DND-41 (cell line): Measurements from ENCODE around the gene MYO5A.

Experiments
- ATAC-seq: fragments of 200-7000 bp; cut with Tn5 transposase; 3 replicates; pipeline ENCODE4 v1.9.1; 2021; ENCODE audit warnings: low read depth; ENCODE audit not compliant: insufficient read depth
- DNase-seq: peaks from one replicate; pipeline ENCODE4 v3.0.0-alpha.2; 2020
- H2AFZ ChIP-seq: 2 replicates; pipeline ENCODE4 v1.6.0; 2012; ENCODE audit warnings: low read depth, low read length
- H3K27ac ChIP-seq: 2 replicates; pipeline ENCODE4 v1.5.1; 2012; ENCODE audit warnings: low read length, inconsistent platforms
- H3K27me3 ChIP-seq: fragments of 200-600 bp; sonication (generic); 2 replicates; pipeline ENCODE4 v1.6.0; 2012; ENCODE audit warnings: low read length, mild to moderate bottlenecking, inconsistent platforms; ENCODE audit not compliant: insufficient read depth, poor library complexity
- H3K36me3 ChIP-seq: 2 replicates; pipeline ENCODE4 v1.5.1; 2012; ENCODE audit warnings: low read length, inconsistent platforms; ENCODE audit not compliant: insufficient read depth
- H3K4me1 ChIP-seq: 2 replicates; pipeline ENCODE4 v1.5.1; 2012; ENCODE audit warnings: mild to moderate bottlenecking, low read length; ENCODE audit not compliant: insufficient read depth
- H3K4me2 ChIP-seq: 2 replicates; pipeline ENCODE4 v1.6.0; 2012; ENCODE audit warnings: mild to moderate bottlenecking, moderate library complexity, low read length, inconsistent platforms; ENCODE audit not compliant: insufficient read depth
- H3K4me3 ChIP-seq, 2 experiments: fragments of 200-600 bp in 1 of 2; shearing (Covaris generic) in 1 of 2; 2 replicates each; pipeline ENCODE4 v1.5.1; 2012 to 2016; ENCODE audit warnings: inconsistent platforms in 2 of 2, low read length in 2 of 2, mild to moderate bottlenecking in 2 of 2, low read depth in 1 of 2, moderate library complexity in 1 of 2
- H3K79me2 ChIP-seq: 2 replicates; pipeline ENCODE4 v1.6.0; 2012; ENCODE audit warnings: low read length, inconsistent platforms; ENCODE audit not compliant: insufficient read depth
- H3K9ac ChIP-seq: 2 replicates; pipeline ENCODE4 v1.6.0; 2012; ENCODE audit warnings: low read depth, mild to moderate bottlenecking, inconsistent platforms, low read length, moderate library complexity
- H3K9me3 ChIP-seq: 2 replicates; pipeline ENCODE4 v1.5.1; 2012; ENCODE audit warnings: low read length, moderate library complexity, mild to moderate bottlenecking, inconsistent platforms; ENCODE audit not compliant: insufficient read depth, severe bottlenecking
- H4K20me1 ChIP-seq: 2 replicates; pipeline ENCODE4 v1.6.0; 2012; ENCODE audit warnings: low read length; ENCODE audit not compliant: insufficient read depth
- CTCF ChIP-seq: IDR thresholded peaks from 2 replicates; pipeline ENCODE4 v1.5.1; 2012; ENCODE audit warnings: borderline replicate concordance, low read length, moderate library complexity, mild to moderate bottlenecking; ENCODE audit not compliant: poor library complexity, severe bottlenecking; ENCODE audit errors: extremely low read depth
- EZH2 ChIP-seq: IDR thresholded peaks from 3 replicates; pipeline ENCODE4 v1.6.1; 2012; ENCODE audit warnings: borderline replicate concordance, low read depth, mild to moderate bottlenecking, moderate library complexity, low read length, inconsistent platforms; ENCODE audit not compliant: severe bottlenecking

MYO5A gene

DNA sequence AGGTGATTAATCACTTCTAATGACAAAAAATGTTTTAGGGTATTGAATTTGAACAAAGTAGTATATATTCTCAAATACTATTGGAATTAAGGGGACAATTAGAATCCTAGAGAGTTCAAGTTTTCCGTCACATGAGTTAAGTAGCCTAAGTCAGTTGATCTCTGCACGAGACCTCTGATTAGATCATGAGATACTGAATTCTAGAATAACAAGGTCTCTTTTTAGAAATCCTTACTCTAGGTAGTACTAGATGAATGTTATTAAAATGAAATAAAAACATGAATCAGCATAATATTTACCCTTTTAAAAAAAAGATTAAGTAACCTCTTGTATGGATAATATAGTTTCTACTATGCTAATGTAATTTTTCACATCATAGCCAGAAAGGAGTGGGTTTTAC lies 43.4 kb downstream of the MYO5A start:
- no peaks in the 10 kb centered on the region for H3K27me3 ChIP-seq
- H3K9ac ChIP-seq: no peak overlapping the region
- DNase-seq (no peak), ATAC-seq (no peak)
- TF ChIP-seq CTCF: no peak
- TF ChIP-seq EZH2: no peak
- no peak overlapping the region for H2AFZ ChIP-seq
- H3K4me3 ChIP-seq: no peak overlapping the region
- no peaks in the 10 kb centered on the region for H3K36me3 ChIP-seq
- H3K79me2 ChIP-seq: peaks cover 38% of the 10 kb centered on the region
- H4K20me1 ChIP-seq: no peaks in the 10 kb centered on the region
- no peak overlapping the region for H3K4me2 ChIP-seq
- no peaks in the 10 kb centered on the region for H3K9me3 ChIP-seq
- peaks cover 32% of the 10 kb centered on the region for H3K4me1 ChIP-seq
- H3K27ac ChIP-seq: no peak overlapping the region

DNA sequence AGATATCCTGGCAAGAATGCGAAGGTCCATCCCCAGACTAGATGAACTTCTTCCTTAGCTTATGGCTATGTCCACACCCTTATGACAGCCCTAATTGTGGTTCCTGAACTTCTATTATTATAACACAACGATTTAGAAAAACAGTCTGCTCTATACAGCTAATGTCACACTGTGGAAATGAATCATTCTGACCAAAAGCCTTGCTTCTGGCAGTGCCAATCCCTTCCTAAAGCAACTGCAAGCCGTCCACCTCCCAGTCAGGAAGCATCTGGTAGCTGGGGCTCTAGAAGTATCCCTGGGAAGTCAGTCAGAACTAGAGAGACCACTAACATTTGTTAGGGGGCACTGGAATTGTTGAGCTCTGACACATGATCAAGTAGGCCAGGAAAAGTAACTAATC lies 45.0 kb downstream of the MYO5A start:
- Histone ChIP-seq H3K79me2 (peaks cover 45% of the 10 kb centered on the region), H3K4me2 (no peak overlapping the region), H3K9me3 (no peaks in the 10 kb centered on the region), H2AFZ (no peak overlapping the region), H3K4me3 (no peak overlapping the region), H3K4me1 (peaks cover 47% of the 10 kb centered on the region), H4K20me1 (no peaks in the 10 kb centered on the region), H3K9ac (no peak overlapping the region), H3K36me3 (no peaks in the 10 kb centered on the region), H3K27ac (0 out of 2 replicates have a peak overlapping the region, but pooled peaks have one; percentile 39), H3K27me3 (no peaks in the 10 kb centered on the region)
- TF ChIP-seq CTCF: no peak
- ATAC-seq (no peak), DNase-seq (no peak)

GRCh38 chr15:52481915-52482314 lies 46.8 kb downstream of the MYO5A start:
- Histone ChIP-seq H4K20me1 (no peaks in the 10 kb centered on the region), H2AFZ (peak overlapping the region; percentile 72), H3K27ac (peak overlapping the region; percentile 92), H3K9me3 (no peaks in the 10 kb centered on the region), H3K36me3 (no peaks in the 10 kb centered on the region), H3K27me3 (no peaks in the 10 kb centered on the region), H3K4me2 (peak overlapping the region; percentile 62), H3K79me2 (peaks cover 42% of the 10 kb centered on the region), H3K4me3 (peak overlapping the region in 1 of 2 experiments; percentile 24; a peak in 1 of 4 replicates), H3K4me1 (peaks cover 47% of the 10 kb centered on the region), H3K9ac (peak overlapping the region; percentile 37)
- TF ChIP-seq CTCF: no peak
- TF ChIP-seq EZH2: no peak
- peak; percentile 84 for DNase-seq
- peak; percentile 99 for ATAC-seq

- Histone ChIP-seq H3K9me3 (no peaks in the 10 kb centered on the region), H3K4me3 (no peak overlapping the region), H3K79me2 (peaks cover 41% of the 10 kb centered on the region), H3K27ac (peak overlapping the region; percentile 81), H3K27me3 (no peaks in the 10 kb centered on the region), H4K20me1 (no peaks in the 10 kb centered on the region), H3K4me1 (peaks cover 47% of the 10 kb centered on the region), H2AFZ (no peak overlapping the region), H3K36me3 (no peaks in the 10 kb centered on the region), H3K4me2 (peak overlapping the region; percentile 53), H3K9ac (peak overlapping the region; percentile 31; the same call in 1 of the 2 replicates)
- DNase-seq (peak; percentile 21), ATAC-seq (no peak)
- no peak for TF ChIP-seq CTCF
- no peak for TF ChIP-seq EZH2
Measured at GRCh38 chr15:52480990-52481389, 47.7 kb downstream of the MYO5A start.
